ENCODE data around the gene ZFC3H1.

ZFC3H1 gene

DNA sequence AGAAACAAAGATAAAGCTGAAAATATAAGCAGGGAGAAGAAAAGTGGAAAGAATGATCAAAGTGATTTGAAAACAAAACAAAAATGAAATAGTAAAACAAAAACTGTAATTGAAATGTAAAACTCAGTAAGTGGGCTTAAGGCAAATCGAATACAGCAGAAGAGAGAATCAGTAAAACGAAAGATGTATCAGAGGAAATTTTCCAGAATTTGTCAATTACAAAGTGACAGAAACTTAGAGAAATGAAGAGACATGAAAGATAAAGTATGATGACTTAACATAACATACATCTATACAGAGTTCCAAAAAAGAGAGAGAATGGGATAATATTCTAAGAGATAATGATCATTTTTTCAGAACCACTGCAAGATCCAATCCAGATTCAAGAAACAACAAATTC is 10.5 kb downstream of the ZFC3H1 start:
- Histone ChIP-seq H3K27me3 (ENCODE audit: insufficient read depth, poor library complexity, severe bottlenecking) (no peaks in the 10 kb centered on the region), H3K4me3 (replicated peaks; ENCODE audit: insufficient read depth, low read length) (no peak overlapping the region), H3K27ac (replicated peaks) (no peak overlapping the region)
- DNase-seq (ENCODE audit: low read depth in 1 of 2, low spot score in 1 of 2) = no peak
- TF ChIP-seq, protein P1, sequence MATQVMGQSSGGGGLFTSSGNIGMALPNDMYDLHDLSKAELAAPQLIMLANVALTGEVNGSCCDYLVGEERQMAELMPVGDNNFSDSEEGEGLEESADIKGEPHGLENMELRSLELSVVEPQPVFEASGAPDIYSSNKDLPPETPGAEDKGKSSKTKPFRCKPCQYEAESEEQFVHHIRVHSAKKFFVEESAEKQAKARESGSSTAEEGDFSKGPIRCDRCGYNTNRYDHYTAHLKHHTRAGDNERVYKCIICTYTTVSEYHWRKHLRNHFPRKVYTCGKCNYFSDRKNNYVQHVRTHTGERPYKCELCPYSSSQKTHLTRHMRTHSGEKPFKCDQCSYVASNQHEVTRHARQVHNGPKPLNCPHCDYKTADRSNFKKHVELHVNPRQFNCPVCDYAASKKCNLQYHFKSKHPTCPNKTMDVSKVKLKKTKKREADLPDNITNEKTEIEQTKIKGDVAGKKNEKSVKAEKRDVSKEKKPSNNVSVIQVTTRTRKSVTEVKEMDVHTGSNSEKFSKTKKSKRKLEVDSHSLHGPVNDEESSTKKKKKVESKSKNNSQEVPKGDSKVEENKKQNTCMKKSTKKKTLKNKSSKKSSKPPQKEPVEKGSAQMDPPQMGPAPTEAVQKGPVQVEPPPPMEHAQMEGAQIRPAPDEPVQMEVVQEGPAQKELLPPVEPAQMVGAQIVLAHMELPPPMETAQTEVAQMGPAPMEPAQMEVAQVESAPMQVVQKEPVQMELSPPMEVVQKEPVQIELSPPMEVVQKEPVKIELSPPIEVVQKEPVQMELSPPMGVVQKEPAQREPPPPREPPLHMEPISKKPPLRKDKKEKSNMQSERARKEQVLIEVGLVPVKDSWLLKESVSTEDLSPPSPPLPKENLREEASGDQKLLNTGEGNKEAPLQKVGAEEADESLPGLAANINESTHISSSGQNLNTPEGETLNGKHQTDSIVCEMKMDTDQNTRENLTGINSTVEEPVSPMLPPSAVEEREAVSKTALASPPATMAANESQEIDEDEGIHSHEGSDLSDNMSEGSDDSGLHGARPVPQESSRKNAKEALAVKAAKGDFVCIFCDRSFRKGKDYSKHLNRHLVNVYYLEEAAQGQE (IDR thresholded peaks at IDR 0.05; ENCODE audit: insufficient replicate concordance, low read depth) = no peak
- no peak for TF ChIP-seq POLR2AphosphoS5 (IDR thresholded peaks at IDR 0.05; ENCODE audit: low read depth)
- TF ChIP-seq SPI1 (IDR thresholded peaks at IDR 0.05; ENCODE audit: borderline replicate concordance, low read depth) = no peak
- no peak for TF ChIP-seq GABPA (IDR thresholded peaks at IDR 0.05; ENCODE audit: low read depth)
- TF ChIP-seq, protein P2, sequence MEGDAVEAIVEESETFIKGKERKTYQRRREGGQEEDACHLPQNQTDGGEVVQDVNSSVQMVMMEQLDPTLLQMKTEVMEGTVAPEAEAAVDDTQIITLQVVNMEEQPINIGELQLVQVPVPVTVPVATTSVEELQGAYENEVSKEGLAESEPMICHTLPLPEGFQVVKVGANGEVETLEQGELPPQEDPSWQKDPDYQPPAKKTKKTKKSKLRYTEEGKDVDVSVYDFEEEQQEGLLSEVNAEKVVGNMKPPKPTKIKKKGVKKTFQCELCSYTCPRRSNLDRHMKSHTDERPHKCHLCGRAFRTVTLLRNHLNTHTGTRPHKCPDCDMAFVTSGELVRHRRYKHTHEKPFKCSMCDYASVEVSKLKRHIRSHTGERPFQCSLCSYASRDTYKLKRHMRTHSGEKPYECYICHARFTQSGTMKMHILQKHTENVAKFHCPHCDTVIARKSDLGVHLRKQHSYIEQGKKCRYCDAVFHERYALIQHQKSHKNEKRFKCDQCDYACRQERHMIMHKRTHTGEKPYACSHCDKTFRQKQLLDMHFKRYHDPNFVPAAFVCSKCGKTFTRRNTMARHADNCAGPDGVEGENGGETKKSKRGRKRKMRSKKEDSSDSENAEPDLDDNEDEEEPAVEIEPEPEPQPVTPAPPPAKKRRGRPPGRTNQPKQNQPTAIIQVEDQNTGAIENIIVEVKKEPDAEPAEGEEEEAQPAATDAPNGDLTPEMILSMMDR (IDR thresholded peaks at IDR 0.05; ENCODE audit: insufficient read depth, low read length) = no peak

DNA sequence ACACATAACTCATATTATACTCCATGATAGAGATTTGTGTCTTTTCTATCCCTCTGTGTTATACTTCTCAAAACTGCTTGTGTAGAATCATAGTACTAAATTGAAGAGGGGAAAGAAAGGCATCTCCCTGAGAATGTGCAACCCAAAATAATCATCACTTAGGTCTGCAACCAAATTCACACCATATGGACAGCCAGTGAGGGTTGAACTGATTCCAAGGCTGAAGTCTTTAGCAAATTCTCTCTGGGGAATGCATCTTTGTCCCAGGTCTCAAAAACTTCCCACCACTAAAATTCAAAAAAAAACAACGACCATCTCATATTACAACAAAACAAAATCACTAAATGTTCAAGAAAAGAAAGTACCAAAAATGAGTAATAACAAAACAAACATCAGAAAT is 11.0 kb downstream of the ZFC3H1 start:
- no peak overlapping the region for H3K4me3 ChIP-seq (replicated peaks; ENCODE audit: insufficient read depth, low read length)
- H3K27ac ChIP-seq (replicated peaks) = no peak overlapping the region
- H3K27me3 ChIP-seq (ENCODE audit: insufficient read depth, poor library complexity, severe bottlenecking) = no peaks in the 10 kb centered on the region
- no peak for DNase-seq (ENCODE audit: low read depth in 1 of 2, low spot score in 1 of 2)
- TF ChIP-seq, protein P1 (IDR thresholded peaks at IDR 0.05; ENCODE audit: insufficient replicate concordance, low read depth) = no peak
- TF ChIP-seq POLR2AphosphoS5 (IDR thresholded peaks at IDR 0.05; ENCODE audit: low read depth) (no peak), SPI1 (IDR thresholded peaks at IDR 0.05; ENCODE audit: borderline replicate concordance, low read depth) (no peak), GABPA (IDR thresholded peaks at IDR 0.05; ENCODE audit: low read depth) (no peak)
- TF ChIP-seq, protein P2 (IDR thresholded peaks at IDR 0.05; ENCODE audit: insufficient read depth, low read length) = no peak

DNA sequence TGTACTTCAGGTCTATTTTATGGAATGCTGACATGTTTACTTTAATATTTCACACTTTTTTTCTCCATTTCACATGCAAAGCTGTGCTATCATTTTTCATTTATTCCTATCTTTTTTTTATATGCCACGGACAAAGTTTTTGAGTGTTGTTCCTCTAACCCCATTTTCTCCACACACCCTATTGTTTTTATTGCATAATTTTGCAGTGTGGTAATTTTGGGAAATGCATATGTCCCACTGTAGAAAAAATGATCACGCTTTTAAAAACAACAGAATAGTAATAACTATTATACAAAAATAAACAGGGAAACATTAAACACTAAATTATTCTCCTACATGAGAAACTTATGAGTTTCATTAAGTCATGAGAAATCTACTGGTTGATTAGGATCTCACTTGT is 14.2 kb downstream of the ZFC3H1 start:
- TF ChIP-seq, protein P2 (IDR thresholded peaks at IDR 0.05; ENCODE audit: insufficient read depth, low read length) = no peak
- TF ChIP-seq SPI1 (IDR thresholded peaks at IDR 0.05; ENCODE audit: borderline replicate concordance, low read depth) (no peak), POLR2AphosphoS5 (IDR thresholded peaks at IDR 0.05; ENCODE audit: low read depth) (no peak), GABPA (IDR thresholded peaks at IDR 0.05; ENCODE audit: low read depth) (no peak)
- TF ChIP-seq, protein P1 (IDR thresholded peaks at IDR 0.05; ENCODE audit: insufficient replicate concordance, low read depth) = no peak
- H3K27me3 ChIP-seq (ENCODE audit: insufficient read depth, poor library complexity, severe bottlenecking) = no peaks in the 10 kb centered on the region
- no peak for DNase-seq (ENCODE audit: low read depth in 1 of 2, low spot score in 1 of 2)
- no peak overlapping the region for H3K4me3 ChIP-seq (replicated peaks; ENCODE audit: insufficient read depth, low read length)
- no peak overlapping the region for H3K27ac ChIP-seq (replicated peaks)

All from HL-60 (cell line).